ENCODE measurements around the gene CGB7.
A peak's percentile ranks its signal among the peaks of the same experiment; 100 is the strongest.
"Not testable (repeated sequence)": the region's sequence is repeated elsewhere in the genome, so short reads cannot be mapped to it uniquely, and the experiment has no call there.

CGB7 gene

GRCh38 chr19:49070416-49070815, 12.9 kb upstream of the CGB7 start:
- H3K36me3 ChIP-seq (ENCODE audit: control insufficient read depth in 1 of 2, insufficient read depth in 2 of 2, low read length in 2 of 2) = no peaks in the 10 kb centered on the region
- peaks cover 0 to under 1% of the 10 kb centered on the region in 2 donors for H3K4me1 ChIP-seq (ENCODE audit: control insufficient read depth in 1 of 2, insufficient read depth in 2 of 2, low read length in 2 of 2)
- no peak overlapping the region for H3K4me3 ChIP-seq (ENCODE audit: low read depth in 1 of 2, low read length in 2 of 2)
- no peak overlapping the region for H3K27ac ChIP-seq (ENCODE audit: low read length)
- H3K27me3 ChIP-seq (ENCODE audit: low read depth, low read length) = peaks cover 18% of the 10 kb centered on the region
- H3K9me3 ChIP-seq (ENCODE audit: control insufficient read depth in 1 of 2, low read length in 2 of 2) = no peaks in the 10 kb centered on the region

DNA sequence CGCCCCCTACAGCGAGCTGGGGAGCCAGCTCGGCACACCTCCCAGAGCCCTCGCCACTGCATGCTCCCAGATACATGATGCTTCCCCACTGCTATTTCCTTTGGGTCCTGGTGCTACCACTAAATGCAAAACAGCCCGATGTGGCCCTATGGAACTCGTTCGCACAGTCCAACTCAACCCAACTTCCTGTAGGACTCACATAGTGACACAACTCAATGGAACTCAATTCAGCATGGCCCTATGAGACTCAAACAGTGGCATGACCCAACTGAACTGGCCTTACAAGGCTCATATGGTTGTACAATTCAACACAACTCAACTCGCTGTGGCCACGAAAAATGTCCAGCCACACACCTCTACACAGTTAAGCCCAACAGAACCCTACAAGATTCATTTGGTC, 11.5 kb upstream of the CGB7 start:
- Histone ChIP-seq H3K9me3 (ENCODE audit: control insufficient read depth in 1 of 2, low read length in 2 of 2) (no peaks in the 10 kb centered on the region), H3K27ac (ENCODE audit: low read length) (no peak overlapping the region), H3K27me3 (ENCODE audit: low read depth, low read length) (peaks cover 23% of the 10 kb centered on the region), H3K4me1 (ENCODE audit: control insufficient read depth in 1 of 2, insufficient read depth in 2 of 2, low read length in 2 of 2) (peaks cover 0 to 12% of the 10 kb centered on the region in 2 donors), H3K4me3 (ENCODE audit: low read depth in 1 of 2, low read length in 2 of 2) (no peak overlapping the region), H3K36me3 (ENCODE audit: control insufficient read depth in 1 of 2, insufficient read depth in 2 of 2, low read length in 2 of 2) (no peaks in the 10 kb centered on the region)

DNA sequence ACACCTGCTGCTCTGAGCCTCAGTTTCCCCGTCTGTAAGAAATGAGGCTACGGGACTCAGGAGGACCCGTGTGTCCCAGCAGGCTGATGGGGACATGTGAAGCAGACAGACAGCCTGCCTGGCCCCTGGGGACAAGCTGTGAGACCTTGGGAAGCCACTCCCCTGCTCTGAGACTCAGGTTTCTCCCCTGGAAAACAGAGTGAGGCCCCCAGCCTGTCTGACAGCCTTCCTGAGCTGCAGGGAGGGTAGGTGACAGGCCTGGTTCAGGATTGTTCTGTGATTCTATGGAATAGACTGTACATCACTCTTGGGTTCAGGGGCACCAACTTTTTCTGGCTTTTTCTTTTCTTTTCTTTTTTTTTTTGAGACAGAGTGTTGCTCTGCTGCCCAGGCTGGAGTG, 10.0 kb upstream of the CGB7 start:
- no peaks in the 10 kb centered on the region for H3K9me3 ChIP-seq (ENCODE audit: control insufficient read depth in 1 of 2, low read length in 2 of 2)
- H3K4me3 ChIP-seq (ENCODE audit: low read depth in 1 of 2, low read length in 2 of 2) = no peak overlapping the region
- H3K36me3 ChIP-seq (ENCODE audit: control insufficient read depth in 1 of 2, insufficient read depth in 2 of 2, low read length in 2 of 2) = no peaks in the 10 kb centered on the region
- peaks cover 15% of the 10 kb centered on the region for H3K27me3 ChIP-seq (ENCODE audit: low read depth, low read length)
- no peak overlapping the region for H3K27ac ChIP-seq (ENCODE audit: low read length)
- peaks cover 0 to 12% of the 10 kb centered on the region in 2 donors for H3K4me1 ChIP-seq (ENCODE audit: control insufficient read depth in 1 of 2, insufficient read depth in 2 of 2, low read length in 2 of 2)

DNA sequence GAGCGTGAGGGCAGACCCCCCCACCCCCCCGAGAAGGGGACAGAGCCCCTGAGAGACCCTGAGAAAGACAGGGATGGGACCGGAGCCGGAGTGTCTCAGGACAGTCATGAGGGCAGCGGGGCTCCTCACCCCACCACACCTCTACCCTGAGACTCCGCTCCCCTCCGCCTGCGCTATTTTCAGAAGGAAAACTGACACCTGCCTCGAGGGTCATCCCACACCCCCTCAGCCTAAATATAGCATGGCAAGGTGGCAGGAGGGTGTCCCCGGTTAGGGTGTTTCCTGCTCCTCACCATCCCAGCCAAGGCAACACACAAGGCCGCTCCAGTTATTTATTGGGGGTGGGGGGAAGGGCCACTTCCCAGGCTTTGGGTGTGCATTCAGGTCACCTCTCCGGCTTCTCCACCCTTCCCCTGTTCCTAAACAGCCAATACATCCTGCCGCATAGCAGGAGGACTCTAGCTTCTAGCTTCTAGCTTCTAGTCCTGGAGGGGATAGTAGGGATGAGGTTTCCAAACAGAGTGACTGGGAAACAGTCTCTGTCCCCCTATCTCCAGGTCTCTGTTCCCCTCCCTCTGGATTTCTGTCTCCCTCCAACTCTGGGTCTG, 8.5 kb upstream of the CGB7 start:
- no peak overlapping the region for H3K4me3 ChIP-seq (ENCODE audit: low read depth in 1 of 2, low read length in 2 of 2)
- H3K27me3 ChIP-seq (ENCODE audit: low read depth, low read length) = peaks cover 10% of the 10 kb centered on the region
- H3K4me1 ChIP-seq (ENCODE audit: control insufficient read depth in 1 of 2, insufficient read depth in 2 of 2, low read length in 2 of 2) = peaks cover 0 to 12% of the 10 kb centered on the region in 2 donors
- no peaks in the 10 kb centered on the region for H3K36me3 ChIP-seq (ENCODE audit: control insufficient read depth in 1 of 2, insufficient read depth in 2 of 2, low read length in 2 of 2)
- no peaks in the 10 kb centered on the region for H3K9me3 ChIP-seq (ENCODE audit: control insufficient read depth in 1 of 2, low read length in 2 of 2)
- H3K27ac ChIP-seq (ENCODE audit: low read length) = no peak overlapping the region

DNA sequence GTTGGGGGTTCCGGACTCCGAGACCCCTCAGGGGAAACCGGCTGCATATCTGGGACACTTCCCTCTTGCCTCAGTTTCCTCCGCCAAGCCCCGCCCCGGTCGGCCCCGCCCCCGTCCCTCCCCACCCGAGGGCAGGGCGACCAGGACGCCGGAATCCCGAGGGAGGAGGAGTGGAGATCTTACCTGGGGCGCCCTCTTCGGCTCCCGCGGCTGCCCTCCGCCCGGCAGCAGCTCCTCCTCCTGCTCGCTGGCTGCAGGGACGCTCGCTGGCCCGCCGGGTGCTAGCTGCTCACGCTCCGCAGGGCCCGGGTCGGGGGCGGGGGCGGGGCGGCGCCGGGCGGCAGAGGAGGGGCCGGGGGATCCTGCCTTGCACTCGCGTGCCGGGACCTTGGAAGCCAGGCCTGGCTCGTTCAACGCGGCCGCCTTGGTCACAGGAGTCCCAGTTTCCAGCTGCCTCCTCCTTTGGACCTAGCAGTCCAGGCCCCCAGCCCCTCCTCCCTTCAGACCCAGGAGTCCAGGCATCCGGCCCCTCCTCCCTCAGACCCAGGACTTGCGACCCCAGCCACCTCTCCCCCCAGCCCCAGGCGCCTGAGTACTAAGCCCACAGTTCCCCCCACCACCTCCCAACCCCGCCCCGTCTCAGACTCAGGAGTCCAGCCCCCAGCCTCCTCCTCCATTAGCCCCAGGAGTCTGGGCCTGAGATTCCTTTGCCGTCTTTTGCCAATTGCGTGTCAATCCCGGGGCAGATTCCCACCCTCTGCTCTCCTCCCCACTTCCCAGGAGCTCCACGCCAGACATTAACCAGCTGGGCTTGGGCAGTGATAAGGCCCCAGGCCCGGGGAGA, 7.4 kb upstream of the CGB7 start, which contains the start of gene NTF4:
Gene NTF4, minus strand, starts transcription at position 51 of the 844 bp plus-strand sequence. CDS start 2,821 bp downstream, outside the sequence.
- no peaks in the 10 kb centered on the region for H3K36me3 ChIP-seq (ENCODE audit: control insufficient read depth in 1 of 2, insufficient read depth in 2 of 2, low read length in 2 of 2)
- peaks cover 0 to 12% of the 10 kb centered on the region in 2 donors for H3K4me1 ChIP-seq (ENCODE audit: control insufficient read depth in 1 of 2, insufficient read depth in 2 of 2, low read length in 2 of 2)
- no peak within 1 kb of the TSS for H3K4me3 ChIP-seq (ENCODE audit: low read depth in 1 of 2, low read length in 2 of 2)
- no peak within 1 kb of the TSS for H3K27ac ChIP-seq (ENCODE audit: low read length)
- H3K9me3 ChIP-seq (ENCODE audit: control insufficient read depth in 1 of 2, low read length in 2 of 2) = no peaks in the 10 kb centered on the region
- H3K27me3 ChIP-seq (ENCODE audit: low read depth, low read length) = peaks cover 10% of the 10 kb centered on the region

DNA sequence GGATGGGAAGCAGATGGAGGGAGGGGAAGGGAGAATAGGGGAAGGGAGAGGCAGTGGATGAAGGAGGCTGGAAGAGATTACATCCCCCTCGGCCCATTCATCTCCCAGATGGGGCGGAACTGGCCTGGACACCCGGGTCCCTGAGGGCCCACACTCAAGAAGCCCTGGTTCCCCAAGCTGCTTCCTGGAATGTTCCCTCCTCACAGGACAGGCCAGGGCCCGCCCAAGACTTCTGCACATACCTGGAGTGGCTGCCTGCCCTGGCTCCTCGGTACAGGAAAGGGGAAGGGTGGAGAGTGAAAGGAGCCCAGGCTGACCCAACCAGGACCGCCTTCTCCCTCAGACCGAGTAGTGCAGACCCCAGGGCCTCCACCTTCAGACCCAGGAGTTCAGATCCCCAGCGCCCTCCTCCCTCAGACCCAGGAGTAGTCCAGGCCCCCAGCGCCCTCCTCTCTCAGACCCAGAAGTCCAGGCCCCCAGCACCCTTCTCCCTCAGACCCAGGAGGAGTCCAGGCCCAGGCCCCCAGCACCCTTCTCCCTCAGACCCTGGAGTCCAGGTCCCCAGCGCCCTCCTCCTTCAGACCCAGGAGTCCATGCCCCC, 6.6 kb upstream of the CGB7 start:
- Histone ChIP-seq H3K4me3 (ENCODE audit: low read depth in 1 of 2, low read length in 2 of 2) (no peak overlapping the region), H3K27ac (ENCODE audit: low read length) (no peak overlapping the region), H3K4me1 (ENCODE audit: control insufficient read depth in 1 of 2, insufficient read depth in 2 of 2, low read length in 2 of 2) (peaks cover 0 to 12% of the 10 kb centered on the region in 2 donors), H3K9me3 (ENCODE audit: control insufficient read depth in 1 of 2, low read length in 2 of 2) (no peaks in the 10 kb centered on the region), H3K36me3 (ENCODE audit: control insufficient read depth in 1 of 2, insufficient read depth in 2 of 2, low read length in 2 of 2) (no peaks in the 10 kb centered on the region), H3K27me3 (ENCODE audit: low read depth, low read length) (peaks cover 9% of the 10 kb centered on the region)

DNA sequence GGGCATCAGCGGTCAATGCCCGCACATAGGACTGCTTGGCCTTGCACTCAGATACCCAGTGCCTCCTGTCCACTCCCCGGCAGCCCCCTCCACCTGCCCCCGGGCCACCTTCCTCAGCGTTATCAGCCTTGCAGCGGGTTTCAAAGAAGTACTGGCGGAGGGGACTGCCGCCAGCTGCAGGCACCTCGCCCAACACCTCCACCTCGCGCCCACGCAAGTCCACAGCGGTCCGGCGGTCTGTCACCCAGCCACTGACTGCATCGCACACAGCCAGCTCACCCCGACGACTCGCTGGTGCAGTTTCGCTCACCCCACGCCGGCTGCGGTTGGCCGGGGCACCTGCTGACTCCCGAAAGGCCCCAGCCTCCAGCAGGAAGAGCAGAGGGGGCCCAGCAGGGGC, 3.9 kb upstream of the CGB7 start:
- Histone ChIP-seq H3K9me3 (ENCODE audit: control insufficient read depth in 1 of 2, low read length in 2 of 2) (no peaks in the 10 kb centered on the region), H3K4me3 (ENCODE audit: low read depth in 1 of 2, low read length in 2 of 2) (no peak overlapping the region), H3K36me3 (ENCODE audit: control insufficient read depth in 1 of 2, insufficient read depth in 2 of 2, low read length in 2 of 2) (no peaks in the 10 kb centered on the region), H3K27ac (ENCODE audit: low read length) (no peak overlapping the region), H3K4me1 (ENCODE audit: control insufficient read depth in 1 of 2, insufficient read depth in 2 of 2, low read length in 2 of 2) (peaks cover 0 to 28% of the 10 kb centered on the region in 2 donors), H3K27me3 (ENCODE audit: low read depth, low read length) (peaks cover 14% of the 10 kb centered on the region)

DNA sequence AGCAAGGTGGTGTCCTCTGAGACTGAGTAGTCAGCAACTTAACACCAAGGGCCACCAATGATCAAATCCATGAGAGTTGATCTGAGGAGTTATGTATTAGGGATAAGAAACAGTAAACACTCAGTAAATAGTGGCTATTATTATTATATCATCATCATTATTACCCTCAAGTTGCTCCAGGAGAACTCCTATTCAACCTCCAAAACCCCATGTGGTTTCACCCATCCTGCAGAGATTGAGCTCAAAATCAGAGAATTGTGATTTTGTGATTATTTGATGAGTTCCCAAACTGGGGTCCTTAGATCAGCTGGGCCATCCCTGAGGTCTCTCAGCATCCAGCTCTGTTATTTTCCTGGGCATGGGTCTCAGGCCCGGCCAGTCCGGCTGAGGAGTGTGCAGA, 3.5 kb upstream of the CGB7 start:
- peaks cover 17% of the 10 kb centered on the region for H3K27me3 ChIP-seq (ENCODE audit: low read depth, low read length)
- H3K4me3 ChIP-seq (ENCODE audit: low read depth in 1 of 2, low read length in 2 of 2) = no peak overlapping the region
- no peaks in the 10 kb centered on the region for H3K9me3 ChIP-seq (ENCODE audit: control insufficient read depth in 1 of 2, low read length in 2 of 2)
- no peak overlapping the region for H3K27ac ChIP-seq (ENCODE audit: low read length)
- peaks cover 0 to 31% of the 10 kb centered on the region in 2 donors for H3K4me1 ChIP-seq (ENCODE audit: control insufficient read depth in 1 of 2, insufficient read depth in 2 of 2, low read length in 2 of 2)
- no peaks in the 10 kb centered on the region for H3K36me3 ChIP-seq (ENCODE audit: control insufficient read depth in 1 of 2, insufficient read depth in 2 of 2, low read length in 2 of 2)

DNA sequence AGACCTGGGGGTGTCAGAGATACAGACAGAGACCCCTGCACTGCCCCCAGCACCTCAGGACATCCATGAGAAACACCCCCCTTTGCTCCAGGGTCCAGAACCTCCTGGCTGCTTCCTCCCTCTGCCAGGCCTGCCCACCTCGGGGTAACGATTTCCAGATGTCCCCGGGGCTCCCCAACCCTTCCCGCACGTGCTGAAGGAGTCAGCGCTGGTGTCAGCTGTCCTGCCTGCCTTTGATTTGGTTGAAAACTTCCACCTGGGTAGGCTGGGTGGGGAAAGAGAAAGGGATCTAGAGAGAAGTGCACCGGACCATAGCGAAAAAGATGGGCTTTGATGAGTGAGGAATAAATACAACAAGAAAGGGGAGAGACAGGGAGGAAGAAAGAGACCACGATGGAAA, 1.5 kb upstream of the CGB7 start:
- H3K4me1 ChIP-seq (ENCODE audit: control insufficient read depth in 1 of 2, insufficient read depth in 2 of 2, low read length in 2 of 2) = peaks cover 0 to 21% of the 10 kb centered on the region in 2 donors
- no peaks in the 10 kb centered on the region for H3K9me3 ChIP-seq (ENCODE audit: control insufficient read depth in 1 of 2, low read length in 2 of 2)
- no peaks in the 10 kb centered on the region for H3K36me3 ChIP-seq (ENCODE audit: control insufficient read depth in 1 of 2, insufficient read depth in 2 of 2, low read length in 2 of 2)
- no peak overlapping the region for H3K27ac ChIP-seq (ENCODE audit: low read length)
- H3K4me3 ChIP-seq (ENCODE audit: low read depth in 1 of 2, low read length in 2 of 2) = no peak overlapping the region
- peaks cover 11% of the 10 kb centered on the region for H3K27me3 ChIP-seq (ENCODE audit: low read depth, low read length)

- H3K27me3 ChIP-seq (ENCODE audit: low read depth, low read length) = peaks cover 11% of the 10 kb centered on the region
- no peaks in the 10 kb centered on the region for H3K9me3 ChIP-seq (ENCODE audit: control insufficient read depth in 1 of 2, low read length in 2 of 2)
- H3K4me3 ChIP-seq (ENCODE audit: low read depth in 1 of 2, low read length in 2 of 2) = no peak overlapping the region
- H3K4me1 ChIP-seq (ENCODE audit: control insufficient read depth in 1 of 2, insufficient read depth in 2 of 2, low read length in 2 of 2) = peaks cover 0 to 21% of the 10 kb centered on the region in 2 donors
- no peaks in the 10 kb centered on the region for H3K36me3 ChIP-seq (ENCODE audit: control insufficient read depth in 1 of 2, insufficient read depth in 2 of 2, low read length in 2 of 2)
- no peak overlapping the region for H3K27ac ChIP-seq (ENCODE audit: low read length)
Measured at GRCh38 chr19:49058562-49058961, 1.0 kb upstream of the CGB7 start.

DNA sequence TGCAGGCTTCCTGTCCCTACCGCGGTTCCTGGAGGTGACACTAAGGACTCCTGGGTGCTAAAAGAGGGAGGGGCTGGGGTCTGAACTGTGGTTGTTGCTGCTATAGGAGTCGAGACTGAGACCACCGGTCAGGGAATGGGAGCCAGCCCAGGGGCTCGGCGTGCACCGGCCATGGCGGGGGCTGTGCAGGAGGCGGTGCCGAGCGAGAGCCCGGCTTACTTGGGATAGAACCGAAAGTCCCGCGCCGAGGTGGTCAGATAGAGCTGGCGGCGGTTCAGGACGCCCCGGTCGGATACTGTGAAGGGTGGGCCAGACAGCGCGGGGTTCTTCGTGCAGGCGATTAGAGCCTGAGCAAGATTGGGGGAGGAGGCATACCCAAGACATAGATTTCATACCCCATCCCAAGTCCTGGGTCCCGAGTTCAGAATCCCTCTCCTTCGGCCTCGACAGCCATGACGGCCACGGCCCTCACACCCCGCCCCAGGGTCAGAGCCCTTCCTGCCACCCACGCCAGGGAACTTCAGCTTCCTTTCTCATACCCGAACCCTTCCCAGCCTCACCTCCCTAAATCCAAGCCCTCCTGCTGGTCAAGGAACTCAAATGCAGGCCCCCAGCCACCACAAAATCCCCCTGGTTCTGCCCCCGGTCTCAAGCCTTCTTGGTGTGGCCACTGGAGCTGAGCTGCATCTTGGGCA, 500 bp downstream of the CGB7 start:
- Histone ChIP-seq H3K27me3 (ENCODE audit: low read depth, low read length) (peaks cover 11% of the 10 kb centered on the region), H3K4me1 (ENCODE audit: control insufficient read depth in 1 of 2, insufficient read depth in 2 of 2, low read length in 2 of 2) (peaks cover 0 to 21% of the 10 kb centered on the region in 2 donors), H3K4me3 (ENCODE audit: low read depth in 1 of 2, low read length in 2 of 2) (peak overlapping the region; percentile 42 to 75)
- not testable (repeated sequence) for H3K36me3 ChIP-seq (ENCODE audit: control insufficient read depth in 1 of 2, insufficient read depth in 2 of 2, low read length in 2 of 2); H3K27ac ChIP-seq (ENCODE audit: low read length); H3K9me3 ChIP-seq (ENCODE audit: control insufficient read depth in 1 of 2, low read length in 2 of 2)

Data from muscle layer of duodenum (tissue), 2 donors.